ENCODE results near the gene YBEY. TPM values are rescaled to one million over a fixed set of nuclear protein-coding genes. Genes with fewer than 3 reads are reported as not detected.

The YBEY gene
- total and polyA plus RNA-seq, 2 of the 8 experiments (the other 6 are each of a cell fraction or from before 2014, with no cell fraction given): 26.9 to 31.9 TPM

DNA sequence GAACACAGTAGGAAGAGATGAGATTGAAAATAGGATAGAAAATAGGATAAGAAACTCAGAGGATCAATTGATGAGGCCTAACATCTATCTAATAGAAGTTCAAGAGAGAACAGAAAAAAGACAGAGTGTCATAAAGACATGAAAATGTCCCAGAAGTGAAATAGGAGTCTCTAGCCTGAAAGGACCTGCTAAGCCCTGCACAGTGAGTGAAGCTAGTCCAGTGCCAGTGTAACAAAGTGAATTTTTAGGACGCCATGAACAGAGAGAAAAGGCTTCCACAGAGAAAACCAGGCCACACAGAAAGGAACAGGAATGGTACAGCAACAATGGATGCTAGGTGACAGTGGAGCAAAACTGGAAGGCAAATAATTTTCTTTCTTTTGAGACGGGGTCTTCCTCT lies 37.3 kb upstream of the YBEY start:
- Histone ChIP-seq H3K23ac (ENCODE audit: insufficient read length) (no peak overlapping the region), H2BK20ac (ENCODE audit: low read length) (no peak overlapping the region), H2AFZ (ENCODE audit: low read length) (no peak overlapping the region), H3K27ac (ENCODE audit: low read depth, low read length) (no peak overlapping the region), H4K8ac (ENCODE audit: extremely low read depth, insufficient read depth, low read length) (no peak overlapping the region), H3K9ac (replicated peaks in 1 of 4; ENCODE audit: extremely low read depth in 1 of 4, low read depth in 3 of 4, low read length in 3 of 4) (no peak overlapping the region), H3K23me2 (ENCODE audit: low read depth, low read length) (no peaks in the 10 kb centered on the region), H2BK12ac (ENCODE audit: low read depth, low read length) (no peak overlapping the region), H3K36me3 (ENCODE audit: control insufficient read depth in 2 of 4, insufficient read depth in 4 of 4, low read length in 3 of 4) (peaks cover 11 to 85% (median 51%) of the 10 kb centered on the region in 4 experiments), H4K5ac (ENCODE audit: insufficient read length, low read depth, low read length) (no peak overlapping the region), H2AK5ac (ENCODE audit: low read depth, low read length) (no peak overlapping the region), H3K9me3 (ENCODE audit: insufficient read depth in 2 of 2, low read depth in 1 of 2, low read length in 1 of 2) (no peaks in the 10 kb centered on the region), H3K14ac (ENCODE audit: insufficient read length) (no peak overlapping the region), H3K4me3 (ENCODE audit: extremely low read depth in 1 of 4, insufficient read depth in 2 of 4, low read depth in 3 of 4, low read length in 4 of 4) (no peak overlapping the region), H3K4ac (replicated peaks; ENCODE audit: insufficient read length, low read depth, low read length) (no peak overlapping the region), H3K4me1 (replicated peaks in 1 of 4; ENCODE audit: control insufficient read depth in 3 of 4, insufficient read depth in 4 of 4, low read length in 3 of 4) (no peaks in the 10 kb centered on the region), H4K20me1 (replicated peaks in 1 of 2; ENCODE audit: control insufficient read depth in 1 of 2, insufficient read depth in 2 of 2, low read length in 2 of 2) (peaks cover 0 to 9% of the 10 kb centered on the region in 2 experiments), H2BK15ac (ENCODE audit: low read length) (no peak overlapping the region), H4K91ac (replicated peaks; ENCODE audit: insufficient read length, low read length) (no peak overlapping the region), H2BK5ac (ENCODE audit: low read depth, low read length) (no peak overlapping the region), H3K56ac (replicated peaks; ENCODE audit: insufficient read length, low read depth, low read length) (no peak overlapping the region), H2BK120ac (replicated peaks; ENCODE audit: low read depth, low read length) (no peak overlapping the region), H3K79me2 (ENCODE audit: control insufficient read depth in 1 of 2, insufficient read depth in 2 of 2, low read length in 2 of 2) (no peaks in the 10 kb centered on the region), H3K4me2 (ENCODE audit: insufficient read depth in 1 of 2, low read depth in 2 of 2, low read length in 2 of 2) (no peak overlapping the region), H3K27me3 (replicated peaks in 1 of 4; ENCODE audit: control insufficient read depth in 3 of 4, extremely low read depth in 1 of 4, insufficient read depth in 3 of 4, low read length in 3 of 4) (no peaks in the 10 kb centered on the region), H3K79me1 (ENCODE audit: low read depth, low read length) (no peaks in the 10 kb centered on the region), H3K18ac (ENCODE audit: extremely low read depth, low read length) (no peak overlapping the region)
- WGBS, 2 experiments (ENCODE audit: extremely low coverage in 1 of 2, insufficient coverage in 1 of 2, insufficient read length in 1 of 2, insufficient replicate concordance in 2 of 2, low coverage in 1 of 2, low lambda C conversion rate in 2 of 2, missing lambda C conversion rate in 1 of 2): 93% methylated on average over 2 of the region's 2 CpGs; no CpG with 5 or more reads in 1 of the 2 experiments
- POLR2A ChIA-PET (ENCODE audit: partially characterized antibody): interaction anchor here (0.6 to 2.1 kb wide), 3 partner anchors 9 to 18 kb away, joined by 4 to 9 read pairs (median 4); no protein-coding TSS in a partner anchor
- CTCF ChIA-PET (ENCODE audit: partially characterized antibody): interaction anchor here (0.7 to 2.1 kb wide), 4 partner anchors 10 to 76 kb away, joined by 3 to 4 read pairs (median 3); no protein-coding TSS in a partner anchor
- FAIRE-seq: no peak
- no peak for DNase-seq (ENCODE audit: low read depth in 1 of 2, low spot score in 2 of 2)
- no peak for TF ChIP-seq FOSL1 (IDR thresholded peaks at IDR 0.05; ENCODE audit: insufficient read depth, low read depth, low read length)
- no peak for TF ChIP-seq RFX5 (IDR thresholded peaks at IDR 0.05; ENCODE audit: borderline replicate concordance, low read depth, low read length)
- no peak for TF ChIP-seq BCL11A (IDR thresholded peaks at IDR 0.05; ENCODE audit: low read depth in 2 of 2, low read length in 2 of 2)
- TF ChIP-seq ZNF274 (IDR thresholded peaks at IDR 0.05; ENCODE audit: borderline replicate concordance, extremely low read depth, low read length): no peak
- no peak for TF ChIP-seq SIRT6 (IDR thresholded peaks at IDR 0.05; ENCODE audit: low read length)
- TF ChIP-seq TBP (IDR thresholded peaks at IDR 0.05; ENCODE audit: low read depth, low read length): no peak
- no peak for TF ChIP-seq TAF1 (IDR thresholded peaks at IDR 0.05; ENCODE audit: low read depth, low read length)
- TF ChIP-seq RAD21 (IDR thresholded peaks at IDR 0.05 in 1 of 2, conservative IDR thresholded peaks at IDR 0.05 in 1 of 2; ENCODE audit: low read depth in 2 of 2, low read length in 2 of 2): no peak
- TF ChIP-seq HDAC6 (IDR thresholded peaks at IDR 0.05; ENCODE audit: low read depth, low read length): no peak
- no peak for TF ChIP-seq YY1 (IDR thresholded peaks at IDR 0.05; ENCODE audit: low read depth, low read length)
- no peak for TF ChIP-seq MAFK (IDR thresholded peaks at IDR 0.05; ENCODE audit: low read depth, low read length)
- TF ChIP-seq, protein P1, sequence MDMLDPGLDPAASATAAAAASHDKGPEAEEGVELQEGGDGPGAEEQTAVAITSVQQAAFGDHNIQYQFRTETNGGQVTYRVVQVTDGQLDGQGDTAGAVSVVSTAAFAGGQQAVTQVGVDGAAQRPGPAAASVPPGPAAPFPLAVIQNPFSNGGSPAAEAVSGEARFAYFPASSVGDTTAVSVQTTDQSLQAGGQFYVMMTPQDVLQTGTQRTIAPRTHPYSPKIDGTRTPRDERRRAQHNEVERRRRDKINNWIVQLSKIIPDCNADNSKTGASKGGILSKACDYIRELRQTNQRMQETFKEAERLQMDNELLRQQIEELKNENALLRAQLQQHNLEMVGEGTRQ (IDR thresholded peaks at IDR 0.05; ENCODE audit: low read length): no peak
- TF ChIP-seq RXRA (IDR thresholded peaks at IDR 0.05; ENCODE audit: insufficient read depth, low read depth, low read length): no peak
- no peak for TF ChIP-seq CHD2 (IDR thresholded peaks at IDR 0.05; ENCODE audit: low read length)

All from H1 (cell line).